Inferior parietal cortex (tissue), 1 donor: ENCODE results near the gene IL24.

ENCODE experiments used
- DNase-seq: peaks from one replicate; pipeline ENCODE4 v3.0.0-alpha.2; 2016; ENCODE audit errors: extremely low spot score

Gene IL24

GRCh38 chr1:206953126-206953525 is 55.9 kb downstream of the IL24 start:
- DNase-seq = no peak

GRCh38 chr1:206953626-206954025 is 56.4 kb downstream of the IL24 start:
- no peak for DNase-seq
